ENCODE measurements around the gene PWWP2B.
"Not testable (repeated sequence)": the region's sequence is repeated elsewhere in the genome, so short reads cannot be mapped to it uniquely, and the experiment has no call there.

DNA sequence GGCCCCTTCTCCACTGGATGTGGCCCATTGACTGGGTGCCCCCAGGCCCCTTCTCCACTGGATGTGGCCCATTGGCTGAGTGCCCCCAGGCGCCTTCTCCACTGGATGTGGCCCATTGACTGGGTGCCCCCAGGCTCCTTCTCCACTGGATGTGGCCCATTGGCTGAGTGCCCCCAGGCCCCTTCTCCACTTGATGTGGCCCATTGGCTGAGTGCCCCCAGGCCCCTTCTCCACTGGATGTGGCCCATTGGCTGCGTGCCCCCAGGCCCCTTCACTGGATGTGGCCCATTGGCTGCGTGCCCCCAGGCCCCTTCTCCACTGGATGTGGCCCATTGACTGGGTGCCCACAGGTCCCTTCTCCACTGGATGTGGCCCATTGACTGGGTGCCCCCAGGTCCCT is 39.1 kb downstream of the PWWP2B start:
- not testable (repeated sequence) for TF ChIP-seq POLR2A (IDR thresholded peaks at IDR 0.05; ENCODE audit: low read depth, low read length); TAF1 (IDR thresholded peaks at IDR 0.05; ENCODE audit: borderline replicate concordance, low read depth, low read length)

All from GM12892 (cell line).